ENCODE results near the gene CTNNA3. TPM values are rescaled to one million over a fixed set of nuclear protein-coding genes. Genes with fewer than 3 reads are reported as not detected.
"Not testable (repeated sequence)": the region's sequence is repeated elsewhere in the genome, so short reads cannot be mapped to it uniquely, and the experiment has no call there.

Gene CTNNA3
- total and polyA plus RNA-seq, 2 donors (not counting 3 experiments of a cell fraction or from before 2014, with no cell fraction given): not detected

- H3K27ac ChIP-seq (ENCODE audit: insufficient read depth, low read depth, low read length); intact Hi-C loops (cut with micrococcal nuclease); H3K9ac ChIP-seq (replicated peaks; ENCODE audit: extremely low read depth, insufficient read depth, low read length); H3K36me3 ChIP-seq (ENCODE audit: control insufficient read depth in 2 of 2, extremely low read depth in 1 of 2, insufficient read depth in 2 of 2, low read length in 2 of 2); POLR2A ChIA-PET; H2AFZ ChIP-seq (ENCODE audit: low read depth, low read length); H3K27me3 ChIP-seq (ENCODE audit: control insufficient read depth in 2 of 2, insufficient read depth in 2 of 2, low read length in 2 of 2); H3K9me3 ChIP-seq (replicated peaks; ENCODE audit: control insufficient read depth, insufficient read depth, low read length); H3K4me2 ChIP-seq (ENCODE audit: insufficient read depth, low read length); H3K79me2 ChIP-seq (ENCODE audit: control insufficient read depth, insufficient read depth, low read length); H3K4me3 ChIP-seq (replicated peaks in 1 of 3; ENCODE audit: insufficient read depth in 1 of 3, low read depth in 1 of 3, low read length in 3 of 3); dilution Hi-C loops (cut with MboI; ENCODE audit: extremely low pct_ligation_motif_present, low sequenced_read_pairs); H3K4me1 ChIP-seq (ENCODE audit: control insufficient read depth, extremely low read depth, insufficient read depth, low read length); BruUV-seq (replicated peaks); H4K20me1 ChIP-seq (replicated peaks; ENCODE audit: control insufficient read depth, extremely low read depth, insufficient read depth, low read length); H3K9me1 ChIP-seq (replicated peaks; ENCODE audit: control insufficient read depth, extremely low read depth, insufficient read depth, low read length); FAIRE-seq; DNase-seq (ENCODE audit: low read depth, low spot score): not testable (repeated sequence)
- CTCF ChIA-PET: interaction anchor here (1.5 kb wide), 1 partner anchor 13 kb away, joined by 4 read pairs; no protein-coding TSS in a partner anchor
Observed at GRCh38 chr10:67684140-67684539, 11.9 kb downstream of the CTNNA3 start.

GRCh38 chr10:67678335-67678974, 17.5 kb downstream of the CTNNA3 start:
- no peaks in the 10 kb centered on the region for H3K36me3 ChIP-seq (ENCODE audit: control insufficient read depth in 2 of 2, extremely low read depth in 1 of 2, insufficient read depth in 2 of 2, low read length in 2 of 2)
- CTCF ChIA-PET: no interaction called here

More at GRCh38 chr10:67678335-67678974, 17.5 kb downstream of the CTNNA3 start:
- POLR2A ChIA-PET: no interaction called here
- Histone ChIP-seq H2AFZ (ENCODE audit: low read depth, low read length) (no peak overlapping the region), H3K79me2 (ENCODE audit: control insufficient read depth, insufficient read depth, low read length) (no peaks in the 10 kb centered on the region), H3K4me1 (ENCODE audit: control insufficient read depth, extremely low read depth, insufficient read depth, low read length) (no peaks in the 10 kb centered on the region), H3K9me3 (replicated peaks; ENCODE audit: control insufficient read depth, insufficient read depth, low read length) (no peaks in the 10 kb centered on the region), H4K20me1 (replicated peaks; ENCODE audit: control insufficient read depth, extremely low read depth, insufficient read depth, low read length) (no peaks in the 10 kb centered on the region), H3K9ac (replicated peaks; ENCODE audit: extremely low read depth, insufficient read depth, low read length) (no peak overlapping the region), H3K27ac (ENCODE audit: insufficient read depth, low read depth, low read length) (no peak overlapping the region), H3K4me3 (replicated peaks in 1 of 3; ENCODE audit: insufficient read depth in 1 of 3, low read depth in 1 of 3, low read length in 3 of 3) (no peak overlapping the region), H3K9me1 (replicated peaks; ENCODE audit: control insufficient read depth, extremely low read depth, insufficient read depth, low read length) (no peaks in the 10 kb centered on the region), H3K27me3 (ENCODE audit: control insufficient read depth in 2 of 2, insufficient read depth in 2 of 2, low read length in 2 of 2) (peaks cover 5 to 13% of the 10 kb centered on the region in 2 experiments), H3K4me2 (ENCODE audit: insufficient read depth, low read length) (no peak overlapping the region)
- DNase-seq (ENCODE audit: low read depth, low spot score): no peak
- intact Hi-C loops (cut with micrococcal nuclease): no loop called here
- FAIRE-seq: no peak
- dilution Hi-C loops (cut with MboI; ENCODE audit: extremely low pct_ligation_motif_present, low sequenced_read_pairs): no loop called here
- TF ChIP-seq POLR2AphosphoS5 (IDR thresholded peaks at IDR 0.05; ENCODE audit: insufficient read depth, low read depth, low read length): no peak
- no TSS peak for BruUV-seq (replicated peaks)
